ENCODE measurements around the gene DDN.

The DDN gene

DNA sequence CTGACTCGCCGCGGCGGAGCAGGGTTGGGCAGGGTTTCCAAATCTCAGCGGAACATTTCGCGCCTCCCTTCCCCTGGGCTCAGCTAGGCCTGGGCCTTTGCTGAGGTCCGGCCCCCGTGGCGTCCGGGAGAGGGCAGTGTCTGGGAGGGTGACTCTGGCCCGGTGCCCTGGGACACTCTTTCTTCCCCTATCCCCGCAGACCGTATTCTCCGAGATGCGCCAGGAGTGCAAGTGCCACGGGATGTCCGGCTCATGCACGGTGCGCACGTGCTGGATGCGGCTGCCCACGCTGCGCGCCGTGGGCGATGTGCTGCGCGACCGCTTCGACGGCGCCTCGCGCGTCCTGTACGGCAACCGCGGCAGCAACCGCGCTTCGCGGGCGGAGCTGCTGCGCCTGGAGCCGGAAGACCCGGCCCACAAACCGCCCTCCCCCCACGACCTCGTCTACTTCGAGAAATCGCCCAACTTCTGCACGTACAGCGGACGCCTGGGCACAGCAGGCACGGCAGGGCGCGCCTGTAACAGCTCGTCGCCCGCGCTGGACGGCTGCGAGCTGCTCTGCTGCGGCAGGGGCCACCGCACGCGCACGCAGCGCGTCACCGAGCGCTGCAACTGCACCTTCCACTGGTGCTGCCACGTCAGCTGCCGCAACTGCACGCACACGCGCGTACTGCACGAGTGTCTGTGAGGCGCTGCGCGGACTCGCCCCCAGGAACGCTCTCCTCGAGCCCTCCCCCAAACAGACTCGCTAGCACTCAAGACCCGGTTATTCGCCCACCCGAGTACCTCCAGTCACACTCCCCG, 18.0 kb downstream of the DDN start:
- POLR2A ChIA-PET = no interaction called here
- DNase-seq (ENCODE audit: low read depth, low spot score) = no peak
- peak overlapping the region; percentile 30 for H3K4me3 ChIP-seq (ENCODE audit: low read depth, low read length)
- no peak for TF ChIP-seq CTCF (IDR thresholded peaks at IDR 0.05; ENCODE audit: insufficient read depth, low read length, missing control alignments)
- CTCF ChIA-PET = interaction anchor here (1.3 to 40.7 kb wide), 3 partner anchors 10 to 37 kb away, joined by 5 to 1340 read pairs (median 1340); partner anchors contain the start of genes ARF3, DDN, PRKAG1 and WNT1

DNA sequence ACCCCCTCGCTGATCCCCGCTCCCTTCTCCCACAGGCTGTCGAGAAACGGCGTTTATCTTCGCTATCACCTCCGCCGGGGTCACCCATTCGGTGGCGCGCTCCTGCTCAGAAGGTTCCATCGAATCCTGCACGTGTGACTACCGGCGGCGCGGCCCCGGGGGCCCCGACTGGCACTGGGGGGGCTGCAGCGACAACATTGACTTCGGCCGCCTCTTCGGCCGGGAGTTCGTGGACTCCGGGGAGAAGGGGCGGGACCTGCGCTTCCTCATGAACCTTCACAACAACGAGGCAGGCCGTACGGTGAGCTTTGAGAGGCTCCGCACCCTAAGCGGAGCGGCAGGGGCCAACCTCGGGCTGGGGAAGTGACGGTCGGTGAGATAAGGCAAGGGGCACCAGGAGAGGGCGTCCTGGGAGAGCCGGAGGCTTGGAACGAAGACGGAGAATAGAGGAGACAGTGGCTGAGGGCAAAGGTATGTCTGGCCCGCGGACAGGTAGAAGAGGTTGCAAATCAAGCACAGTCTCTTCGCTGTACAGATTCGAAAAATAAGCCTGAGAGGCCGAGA, 18.7 kb downstream of the DDN start:
- no peak overlapping the region for H3K4me3 ChIP-seq (ENCODE audit: low read depth, low read length)
- peak; percentile 26 for TF ChIP-seq CTCF (IDR thresholded peaks at IDR 0.05; ENCODE audit: insufficient read depth, low read length, missing control alignments)
- no peak for DNase-seq (ENCODE audit: low read depth, low spot score)
- POLR2A ChIA-PET = interaction anchor here (0.6 kb wide), 1 partner anchor 278 kb away, joined by 3 read pairs; no protein-coding TSS in a partner anchor
- CTCF ChIA-PET = interaction anchor here (1.3 to 40.7 kb wide), 6 partner anchors 9 to 128 kb away, joined by 3 to 1340 read pairs (median 26); partner anchors contain the start of genes ARF3, DDN, DDX23 and PRKAG1

GRCh38 chr12:48979602-48980388, 19.4 kb downstream of the DDN start:
- POLR2A ChIA-PET = interaction anchor here (0.6 kb wide), 1 partner anchor 279 kb away, joined by 3 read pairs; no protein-coding TSS in a partner anchor

GRCh38 chr12:48978741-48979601, 20.2 kb downstream of the DDN start:
- no peak for TF ChIP-seq CTCF (IDR thresholded peaks at IDR 0.05; ENCODE audit: insufficient read depth, low read length, missing control alignments)
- ChIA-PET CTCF (interaction anchor here (0.9 to 40.7 kb wide), 11 partner anchors 8 to 126 kb away, joined by 3 to 1340 read pairs (median 5); partner anchors contain the start of genes ARF3, DDN, DDX23 and WNT1), POLR2A (no interaction called here)
- no peak overlapping the region for H3K4me3 ChIP-seq (ENCODE audit: low read depth, low read length)
- no peak for DNase-seq (ENCODE audit: low read depth, low spot score)

More at GRCh38 chr12:48979602-48980388, 19.4 kb downstream of the DDN start:
- H3K4me3 ChIP-seq (ENCODE audit: low read depth, low read length) = no peak overlapping the region; the same call in 1 of the 2 replicates
- no peak for TF ChIP-seq CTCF (IDR thresholded peaks at IDR 0.05; ENCODE audit: insufficient read depth, low read length, missing control alignments)
- DNase-seq (ENCODE audit: low read depth, low spot score) = no peak
- CTCF ChIA-PET = interaction anchor here (1.3 to 40.7 kb wide), 6 partner anchors 9 to 127 kb away, joined by 3 to 1340 read pairs (median 26); partner anchors contain the start of genes ARF3, DDN, DDX23 and WNT1

DNA sequence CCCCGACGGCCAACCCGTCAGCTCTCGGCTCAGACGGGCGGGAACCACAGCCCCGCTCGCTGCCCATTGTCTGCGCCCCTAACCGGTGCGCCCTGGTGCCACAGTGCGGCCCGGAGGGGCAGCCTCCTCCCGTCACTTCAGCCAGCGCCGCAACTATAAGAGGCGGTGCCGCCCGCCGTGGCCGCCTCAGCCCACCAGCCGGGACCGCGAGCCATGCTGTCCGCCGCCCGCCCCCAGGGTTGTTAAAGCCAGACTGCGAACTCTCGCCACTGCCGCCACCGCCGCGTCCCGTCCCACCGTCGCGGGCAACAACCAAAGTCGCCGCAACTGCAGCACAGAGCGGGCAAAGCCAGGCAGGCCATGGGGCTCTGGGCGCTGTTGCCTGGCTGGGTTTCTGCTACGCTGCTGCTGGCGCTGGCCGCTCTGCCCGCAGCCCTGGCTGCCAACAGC, 20.9 kb downstream of the DDN start, which contains the start of gene WNT1:
TSS of gene WNT1 (plus strand) at position 32 of the 450 bp plus-strand sequence. CDS start at position 361, 329 bp downstream.
- TF ChIP-seq CTCF (IDR thresholded peaks at IDR 0.05; ENCODE audit: insufficient read depth, low read length, missing control alignments) = no peak
- H3K4me3 ChIP-seq (ENCODE audit: low read depth, low read length) = no peak within 1 kb of the TSS
- DNase-seq (ENCODE audit: low read depth, low spot score) = no peak
- ChIA-PET POLR2A (no interaction called here), CTCF (interaction anchor here (0.9 to 40.7 kb wide), 14 partner anchors 7 to 126 kb away, joined by 3 to 1340 read pairs (median 5); partner anchors contain the start of genes ARF3, DDN, DDX23 and WNT1)
